ENCODE results near the gene ZCCHC7. TPM values are rescaled to one million over a fixed set of nuclear protein-coding genes. Genes with fewer than 3 reads are reported as not detected.

ZCCHC7 gene
- total and polyA plus RNA-seq, 2 donors (not counting 3 experiments of a cell fraction or from before 2014, with no cell fraction given): 7.4 to 14.8 TPM

- POLR2A ChIA-PET: interaction anchor here (0.5 kb wide), 1 partner anchor 22 kb away, joined by 11 read pairs; no protein-coding TSS in a partner anchor
- Histone ChIP-seq H3K4me1 (ENCODE audit: control insufficient read depth, extremely low read depth, insufficient read depth, low read length) (no peaks in the 10 kb centered on the region), H3K4me3 (replicated peaks in 1 of 3; ENCODE audit: insufficient read depth in 1 of 3, low read depth in 1 of 3, low read length in 3 of 3) (no peak overlapping the region), H3K27ac (ENCODE audit: insufficient read depth, low read depth, low read length) (no peak overlapping the region), H3K27me3 (ENCODE audit: control insufficient read depth in 2 of 2, insufficient read depth in 2 of 2, low read length in 2 of 2) (no peaks in the 10 kb centered on the region), H3K4me2 (ENCODE audit: insufficient read depth, low read length) (no peak overlapping the region), H3K36me3 (ENCODE audit: control insufficient read depth in 2 of 2, extremely low read depth in 1 of 2, insufficient read depth in 2 of 2, low read length in 2 of 2) (no peaks in the 10 kb centered on the region), H2AFZ (ENCODE audit: low read depth, low read length) (no peak overlapping the region), H3K9me3 (replicated peaks; ENCODE audit: control insufficient read depth, insufficient read depth, low read length) (no peaks in the 10 kb centered on the region), H4K20me1 (replicated peaks; ENCODE audit: control insufficient read depth, extremely low read depth, insufficient read depth, low read length) (no peaks in the 10 kb centered on the region), H3K79me2 (ENCODE audit: control insufficient read depth, insufficient read depth, low read length) (no peaks in the 10 kb centered on the region), H3K9me1 (replicated peaks; ENCODE audit: control insufficient read depth, extremely low read depth, insufficient read depth, low read length) (no peaks in the 10 kb centered on the region), H3K9ac (replicated peaks; ENCODE audit: extremely low read depth, insufficient read depth, low read length) (no peak overlapping the region)
- dilution Hi-C loops (cut with MboI; ENCODE audit: extremely low pct_ligation_motif_present, low sequenced_read_pairs) (no loop called here), intact Hi-C loops (cut with micrococcal nuclease) (no loop called here)
- TF ChIP-seq FOS (IDR thresholded peaks at IDR 0.05; ENCODE audit: borderline replicate concordance, insufficient read depth, low read length) (no peak), MAX (IDR thresholded peaks at IDR 0.05; ENCODE audit: insufficient read depth, insufficient read length) (no peak), GATA2 (IDR thresholded peaks at IDR 0.05; ENCODE audit: insufficient read depth, insufficient read length, low read depth, low read length) (no peak), POLR2A (IDR thresholded peaks at IDR 0.05; ENCODE audit: low read depth, low read length) (no peak), CTCF (IDR thresholded peaks at IDR 0.05; ENCODE audit: extremely low read depth in 1 of 2, insufficient read depth in 1 of 2, low read depth in 1 of 2, low read length in 2 of 2) (no peak), POLR2AphosphoS5 (IDR thresholded peaks at IDR 0.05; ENCODE audit: insufficient read depth, low read depth, low read length) (no peak)
- FAIRE-seq (no peak), DNase-seq (ENCODE audit: low read depth, low spot score) (no peak)
- no TSS peak for BruUV-seq (replicated peaks)
- CTCF ChIA-PET: no interaction called here
These were observed 32.0 kb downstream of the ZCCHC7 start for GRCh38 chr9:37152365-37152764.

- Histone ChIP-seq H3K27me3 (ENCODE audit: control insufficient read depth in 2 of 2, insufficient read depth in 2 of 2, low read length in 2 of 2) (no peaks in the 10 kb centered on the region), H4K20me1 (replicated peaks; ENCODE audit: control insufficient read depth, extremely low read depth, insufficient read depth, low read length) (no peaks in the 10 kb centered on the region), H3K27ac (ENCODE audit: insufficient read depth, low read depth, low read length) (no peak overlapping the region), H3K9ac (replicated peaks; ENCODE audit: extremely low read depth, insufficient read depth, low read length) (no peak overlapping the region), H3K9me3 (replicated peaks; ENCODE audit: control insufficient read depth, insufficient read depth, low read length) (no peaks in the 10 kb centered on the region), H3K4me3 (replicated peaks in 1 of 3; ENCODE audit: insufficient read depth in 1 of 3, low read depth in 1 of 3, low read length in 3 of 3) (no peak overlapping the region), H3K4me1 (ENCODE audit: control insufficient read depth, extremely low read depth, insufficient read depth, low read length) (no peaks in the 10 kb centered on the region), H3K4me2 (ENCODE audit: insufficient read depth, low read length) (no peak overlapping the region), H3K36me3 (ENCODE audit: control insufficient read depth in 2 of 2, extremely low read depth in 1 of 2, insufficient read depth in 2 of 2, low read length in 2 of 2) (no peaks in the 10 kb centered on the region), H3K9me1 (replicated peaks; ENCODE audit: control insufficient read depth, extremely low read depth, insufficient read depth, low read length) (no peaks in the 10 kb centered on the region), H2AFZ (ENCODE audit: low read depth, low read length) (no peak overlapping the region), H3K79me2 (ENCODE audit: control insufficient read depth, insufficient read depth, low read length) (no peaks in the 10 kb centered on the region)
- FAIRE-seq (peak; percentile 26), DNase-seq (ENCODE audit: low read depth, low spot score) (no peak)
- POLR2A ChIA-PET: no interaction called here
- no peak for TF ChIP-seq MAX (IDR thresholded peaks at IDR 0.05; ENCODE audit: insufficient read depth, insufficient read length)
- TF ChIP-seq JUN (IDR thresholded peaks at IDR 0.05; ENCODE audit: borderline replicate concordance, insufficient read depth, insufficient read length, low read depth): no peak
- no peak for TF ChIP-seq MYC (IDR thresholded peaks at IDR 0.05; ENCODE audit: low read depth, low read length)
- TF ChIP-seq FOS (IDR thresholded peaks at IDR 0.05; ENCODE audit: borderline replicate concordance, insufficient read depth, low read length): no peak
- TF ChIP-seq EZH2 (IDR thresholded peaks at IDR 0.05; ENCODE audit: borderline replicate concordance, low read depth, low read length, severe bottlenecking): no peak
- no peak for TF ChIP-seq POLR2AphosphoS5 (IDR thresholded peaks at IDR 0.05; ENCODE audit: insufficient read depth, low read depth, low read length)
- TF ChIP-seq CTCF (IDR thresholded peaks at IDR 0.05; ENCODE audit: extremely low read depth in 1 of 2, insufficient read depth in 1 of 2, low read depth in 1 of 2, low read length in 2 of 2): no peak
- TF ChIP-seq POLR2A (IDR thresholded peaks at IDR 0.05; ENCODE audit: low read depth, low read length): no peak
- no peak for TF ChIP-seq GATA2 (IDR thresholded peaks at IDR 0.05; ENCODE audit: insufficient read depth, insufficient read length, low read depth, low read length)
- CTCF ChIA-PET: no interaction called here
- dilution Hi-C loops (cut with MboI; ENCODE audit: extremely low pct_ligation_motif_present, low sequenced_read_pairs): no loop called here
- intact Hi-C loops (cut with micrococcal nuclease): no loop called here
- BruUV-seq (replicated peaks): no TSS peak
These were observed 35.2 kb downstream of the ZCCHC7 start for GRCh38 chr9:37155601-37156000.
